Measurements from ENCODE around the gene AFF3. TPM values are rescaled to one million over a fixed set of nuclear protein-coding genes. Genes with fewer than 3 reads are reported as not detected.

AFF3 gene
- total and polyA plus RNA-seq, 2 of the 8 experiments (the other 6 are each of a cell fraction or from before 2014, with no cell fraction given): 0.27 to 3.0 TPM

DNA sequence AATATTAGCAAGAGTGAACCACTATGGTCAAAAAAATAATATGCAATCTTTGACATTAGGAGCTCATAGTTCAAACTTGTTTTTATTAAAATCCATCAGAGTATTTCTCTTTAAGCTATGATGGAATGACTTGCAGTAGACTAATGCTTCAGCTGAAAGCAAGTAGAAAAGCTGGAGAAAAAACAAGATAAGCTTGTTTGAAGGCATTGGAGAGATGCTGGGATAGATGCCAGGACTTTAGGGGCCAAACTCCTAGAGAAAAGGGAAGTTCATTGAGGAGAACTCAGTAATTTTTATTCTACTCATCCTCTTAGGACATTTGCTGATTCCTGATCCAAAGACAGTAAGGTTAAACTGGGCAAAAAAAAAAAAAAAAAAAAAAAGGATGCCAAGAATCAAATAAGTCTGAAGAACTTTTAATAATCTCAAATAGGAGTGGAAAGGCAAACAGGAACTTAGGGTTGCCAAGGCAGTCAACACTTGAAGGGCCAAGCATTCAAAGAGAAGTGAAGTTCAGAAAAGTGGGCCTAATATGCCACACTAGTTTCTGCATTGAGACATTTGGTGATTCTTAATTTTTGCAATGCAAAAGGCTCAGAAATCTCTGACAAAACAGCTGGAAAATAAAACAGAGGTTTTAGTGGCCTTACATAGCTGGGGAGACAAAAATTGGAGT lies 19.7 kb upstream of the AFF3 start:
- Histone ChIP-seq H3K18ac (ENCODE audit: extremely low read depth, low read length) (no peak overlapping the region), H3K4me1 (replicated peaks in 1 of 4; ENCODE audit: control insufficient read depth in 3 of 4, insufficient read depth in 4 of 4, low read length in 3 of 4) (no peaks in the 10 kb centered on the region), H2AFZ (ENCODE audit: low read length) (no peak overlapping the region), H3K27me3 (replicated peaks in 1 of 4; ENCODE audit: control insufficient read depth in 3 of 4, extremely low read depth in 1 of 4, insufficient read depth in 3 of 4, low read length in 3 of 4) (peaks cover 0 to 1% (median 0%) of the 10 kb centered on the region in 4 experiments; a peak in 2 of 7 replicates), H4K5ac (ENCODE audit: insufficient read length, low read depth, low read length) (no peak overlapping the region), H2BK5ac (ENCODE audit: low read depth, low read length) (no peak overlapping the region), H3K4ac (replicated peaks; ENCODE audit: insufficient read length, low read depth, low read length) (no peak overlapping the region), H2BK120ac (replicated peaks; ENCODE audit: low read depth, low read length) (no peak overlapping the region), H3K23ac (ENCODE audit: insufficient read length) (no peak overlapping the region), H2BK12ac (ENCODE audit: low read depth, low read length) (no peak overlapping the region), H3K9ac (replicated peaks in 1 of 4; ENCODE audit: extremely low read depth in 1 of 4, low read depth in 3 of 4, low read length in 3 of 4) (no peak overlapping the region), H2AK5ac (ENCODE audit: low read depth, low read length) (no peak overlapping the region), H3K27ac (ENCODE audit: low read depth, low read length) (no peak overlapping the region), H4K20me1 (replicated peaks in 1 of 2; ENCODE audit: control insufficient read depth in 1 of 2, insufficient read depth in 2 of 2, low read length in 2 of 2) (no peaks in the 10 kb centered on the region), H3K4me2 (ENCODE audit: insufficient read depth in 1 of 2, low read depth in 2 of 2, low read length in 2 of 2) (no peak overlapping the region), H4K8ac (ENCODE audit: extremely low read depth, insufficient read depth, low read length) (no peak overlapping the region), H2BK20ac (ENCODE audit: low read length) (no peak overlapping the region), H3K4me3 (ENCODE audit: extremely low read depth in 1 of 4, insufficient read depth in 2 of 4, low read depth in 3 of 4, low read length in 4 of 4) (no peak overlapping the region), H4K91ac (replicated peaks; ENCODE audit: insufficient read length, low read length) (no peak overlapping the region), H3K56ac (replicated peaks; ENCODE audit: insufficient read length, low read depth, low read length) (no peak overlapping the region), H3K79me1 (ENCODE audit: low read depth, low read length) (no peaks in the 10 kb centered on the region), H3K9me3 (ENCODE audit: insufficient read depth in 2 of 2, low read depth in 1 of 2, low read length in 1 of 2) (peaks cover 22 to 25% of the 10 kb centered on the region in 2 experiments), H3K36me3 (ENCODE audit: control insufficient read depth in 2 of 4, insufficient read depth in 4 of 4, low read length in 3 of 4) (no peaks in the 10 kb centered on the region), H3K79me2 (ENCODE audit: control insufficient read depth in 1 of 2, insufficient read depth in 2 of 2, low read length in 2 of 2) (no peaks in the 10 kb centered on the region), H3K14ac (ENCODE audit: insufficient read length) (no peak overlapping the region), H3K23me2 (ENCODE audit: low read depth, low read length) (no peaks in the 10 kb centered on the region), H2BK15ac (ENCODE audit: low read length) (no peak overlapping the region)
- FAIRE-seq: no peak
- POLR2A ChIA-PET (ENCODE audit: partially characterized antibody): no interaction called here
- CTCF ChIA-PET (ENCODE audit: partially characterized antibody): no interaction called here
- no peak for DNase-seq (ENCODE audit: low read depth in 1 of 2, low spot score in 2 of 2)
- TF ChIP-seq CTBP2 (IDR thresholded peaks at IDR 0.05; ENCODE audit: borderline replicate concordance, insufficient read depth, insufficient read length, low read length) (no peak), GTF2F1 (IDR thresholded peaks at IDR 0.05; ENCODE audit: borderline replicate concordance, low read depth, low read length) (no peak), USF2 (IDR thresholded peaks at IDR 0.05; ENCODE audit: low read length) (no peak), EP300 (IDR thresholded peaks at IDR 0.05; ENCODE audit: borderline replicate concordance in 1 of 2, low read depth in 2 of 2, low read length in 2 of 2) (no peak), POU5F1 (IDR thresholded peaks at IDR 0.05; ENCODE audit: low read depth, low read length) (no peak), TEAD4 (IDR thresholded peaks at IDR 0.05; ENCODE audit: low read depth, low read length) (no peak), CHD1 (IDR thresholded peaks at IDR 0.05; ENCODE audit: low read depth, low read length) (no peak), TCF12 (IDR thresholded peaks at IDR 0.05; ENCODE audit: low read depth, low read length) (no peak), HDAC6 (IDR thresholded peaks at IDR 0.05; ENCODE audit: low read depth, low read length) (no peak), SIX5 (IDR thresholded peaks at IDR 0.05; ENCODE audit: low read depth, low read length) (no peak), RAD21 (IDR thresholded peaks at IDR 0.05 in 1 of 2, conservative IDR thresholded peaks at IDR 0.05 in 1 of 2; ENCODE audit: low read depth in 2 of 2, low read length in 2 of 2) (no peak), BACH1 (IDR thresholded peaks at IDR 0.05; ENCODE audit: low read length) (no peak), NRF1 (IDR thresholded peaks at IDR 0.05; ENCODE audit: low read depth, low read length) (no peak), SP4 (IDR thresholded peaks at IDR 0.05; ENCODE audit: low read length) (no peak)
